22Rv1 (cell line): ENCODE data around the gene KIAA1549.

Source experiments
- H3K27ac ChIP-seq: fragments of 450-650 bp; 2 replicates; pipeline ENCODE4 v1.5.1; 2017
- CTCF ChIP-seq: fragments of 450-650 bp; IDR thresholded peaks from 2 replicates; pipeline ENCODE4 v1.5.1; 2017; ENCODE audit warnings: mild to moderate bottlenecking
- ZFX ChIP-seq: fragments of 450-650 bp; IDR thresholded peaks from 2 replicates; pipeline ENCODE4 v1.6.1; 2017; ENCODE audit warnings: antibody characterized with exemption, borderline replicate concordance

The KIAA1549 gene

GRCh38 chr7:138837627-138838026, 143.6 kb downstream of the KIAA1549 start:
- H3K27ac ChIP-seq, result no peak overlapping the region
- TF ChIP-seq CTCF (no peak), ZFX (no peak)

GRCh38 chr7:138835087-138835486, 146.1 kb downstream of the KIAA1549 start:
- TF ChIP-seq ZFX (no peak), CTCF (no peak)
- no peak overlapping the region for H3K27ac ChIP-seq

GRCh38 chr7:138834583-138834982, 146.6 kb downstream of the KIAA1549 start:
- no peak overlapping the region for H3K27ac ChIP-seq
- TF ChIP-seq ZFX (no peak), CTCF (no peak)

- TF ChIP-seq ZFX (no peak), CTCF (no peak)
- no peak overlapping the region for H3K27ac ChIP-seq
These were observed 147.6 kb downstream of the KIAA1549 start for GRCh38 chr7:138833596-138833995.

- no peak overlapping the region for H3K27ac ChIP-seq
- TF ChIP-seq CTCF, result no peak
- no peak for TF ChIP-seq ZFX
These were observed 148.2 kb downstream of the KIAA1549 start for GRCh38 chr7:138832966-138833365.

- no peak overlapping the region for H3K27ac ChIP-seq
- TF ChIP-seq CTCF (no peak), ZFX (no peak)
These were observed 151.9 kb downstream of the KIAA1549 start for GRCh38 chr7:138829335-138829734.

GRCh38 chr7:138828302-138828701, 152.9 kb downstream of the KIAA1549 start:
- TF ChIP-seq ZFX (no peak), CTCF (no peak)
- no peak overlapping the region for H3K27ac ChIP-seq
